ENCODE results near the gene CLSTN2. TPM values are rescaled to one million over a fixed set of nuclear protein-coding genes. Genes with fewer than 3 reads are reported as not detected.

CLSTN2 gene
- total and polyA plus RNA-seq, 2 of the 13 experiments (the other 11 are each of a cell fraction or from before 2014, with no cell fraction given), result not detected

DNA sequence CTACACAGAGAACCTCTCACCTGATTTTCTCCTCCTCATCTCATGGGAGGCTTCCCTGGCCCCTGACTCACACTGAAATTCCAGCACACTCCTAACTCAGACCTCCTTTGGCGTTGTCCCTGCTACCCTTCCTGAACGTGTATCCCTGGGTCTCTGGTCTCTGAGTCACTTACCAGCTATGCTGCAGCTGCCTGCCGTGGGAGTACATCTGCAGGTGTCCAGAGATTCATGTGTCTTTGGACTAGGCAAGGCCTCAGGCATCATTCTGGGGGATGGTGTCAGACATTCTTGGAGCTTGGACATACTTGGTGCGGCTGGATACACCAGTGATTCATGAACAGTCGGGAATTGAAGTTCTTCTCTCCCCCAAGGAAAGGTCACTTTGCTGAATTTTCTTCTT is 594.1 kb downstream of the CLSTN2 start:
- POLR2A ChIA-PET, result no interaction called here
- TF ChIP-seq ETV5 (CRISPR knock-in tag; IDR thresholded peaks at IDR 0.05; ENCODE audit: borderline replicate concordance), result no peak
- no peak for TF ChIP-seq ZMAT3 (CRISPR knock-in tag; conservative IDR thresholded peaks at IDR 0.05)
- no peak for TF ChIP-seq RORA (CRISPR knock-in tag; IDR thresholded peaks at IDR 0.05)
- no peak for TF ChIP-seq ZFP37 (CRISPR knock-in tag; IDR thresholded peaks at IDR 0.05; ENCODE audit: borderline replicate concordance)
- no peak for TF ChIP-seq ZNF230 (CRISPR knock-in tag; IDR thresholded peaks at IDR 0.05)
- TF ChIP-seq RXRB (CRISPR knock-in tag; IDR thresholded peaks at IDR 0.05; ENCODE audit: borderline replicate concordance), result no peak
- TF ChIP-seq ZNF274 (CRISPR knock-in tag; IDR thresholded peaks at IDR 0.05), result no peak
- TF ChIP-seq ELF4 (CRISPR knock-in tag; IDR thresholded peaks at IDR 0.05; ENCODE audit: borderline replicate concordance), result no peak
- no peak for TF ChIP-seq SCMH1 (CRISPR knock-in tag; IDR thresholded peaks at IDR 0.05; ENCODE audit: borderline replicate concordance)
- TF ChIP-seq EZH2 (conservative IDR thresholded peaks at IDR 0.05; ENCODE audit: low read depth, low read length), result no peak
- no peak for TF ChIP-seq ZSCAN29 (CRISPR knock-in tag; conservative IDR thresholded peaks at IDR 0.05)
- TF ChIP-seq, protein P1, sequence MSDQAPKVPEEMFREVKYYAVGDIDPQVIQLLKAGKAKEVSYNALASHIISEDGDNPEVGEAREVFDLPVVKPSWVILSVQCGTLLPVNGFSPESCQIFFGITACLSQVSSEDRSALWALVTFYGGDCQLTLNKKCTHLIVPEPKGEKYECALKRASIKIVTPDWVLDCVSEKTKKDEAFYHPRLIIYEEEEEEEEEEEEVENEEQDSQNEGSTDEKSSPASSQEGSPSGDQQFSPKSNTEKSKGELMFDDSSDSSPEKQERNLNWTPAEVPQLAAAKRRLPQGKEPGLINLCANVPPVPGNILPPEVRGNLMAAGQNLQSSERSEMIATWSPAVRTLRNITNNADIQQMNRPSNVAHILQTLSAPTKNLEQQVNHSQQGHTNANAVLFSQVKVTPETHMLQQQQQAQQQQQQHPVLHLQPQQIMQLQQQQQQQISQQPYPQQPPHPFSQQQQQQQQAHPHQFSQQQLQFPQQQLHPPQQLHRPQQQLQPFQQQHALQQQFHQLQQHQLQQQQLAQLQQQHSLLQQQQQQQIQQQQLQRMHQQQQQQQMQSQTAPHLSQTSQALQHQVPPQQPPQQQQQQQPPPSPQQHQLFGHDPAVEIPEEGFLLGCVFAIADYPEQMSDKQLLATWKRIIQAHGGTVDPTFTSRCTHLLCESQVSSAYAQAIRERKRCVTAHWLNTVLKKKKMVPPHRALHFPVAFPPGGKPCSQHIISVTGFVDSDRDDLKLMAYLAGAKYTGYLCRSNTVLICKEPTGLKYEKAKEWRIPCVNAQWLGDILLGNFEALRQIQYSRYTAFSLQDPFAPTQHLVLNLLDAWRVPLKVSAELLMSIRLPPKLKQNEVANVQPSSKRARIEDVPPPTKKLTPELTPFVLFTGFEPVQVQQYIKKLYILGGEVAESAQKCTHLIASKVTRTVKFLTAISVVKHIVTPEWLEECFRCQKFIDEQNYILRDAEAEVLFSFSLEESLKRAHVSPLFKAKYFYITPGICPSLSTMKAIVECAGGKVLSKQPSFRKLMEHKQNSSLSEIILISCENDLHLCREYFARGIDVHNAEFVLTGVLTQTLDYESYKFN (CRISPR knock-in tag; conservative IDR thresholded peaks at IDR 0.05), result no peak
- TF ChIP-seq TBX2 (CRISPR knock-in tag; IDR thresholded peaks at IDR 0.05; ENCODE audit: borderline replicate concordance), result no peak
- TF ChIP-seq ZNF614 (CRISPR knock-in tag; IDR thresholded peaks at IDR 0.05; ENCODE audit: borderline replicate concordance), result no peak
- TF ChIP-seq TCF12 (IDR thresholded peaks at IDR 0.05), result no peak
- TF ChIP-seq TCF12 (CRISPR knock-in tag; IDR thresholded peaks at IDR 0.05), result no peak
- TF ChIP-seq, protein P2, sequence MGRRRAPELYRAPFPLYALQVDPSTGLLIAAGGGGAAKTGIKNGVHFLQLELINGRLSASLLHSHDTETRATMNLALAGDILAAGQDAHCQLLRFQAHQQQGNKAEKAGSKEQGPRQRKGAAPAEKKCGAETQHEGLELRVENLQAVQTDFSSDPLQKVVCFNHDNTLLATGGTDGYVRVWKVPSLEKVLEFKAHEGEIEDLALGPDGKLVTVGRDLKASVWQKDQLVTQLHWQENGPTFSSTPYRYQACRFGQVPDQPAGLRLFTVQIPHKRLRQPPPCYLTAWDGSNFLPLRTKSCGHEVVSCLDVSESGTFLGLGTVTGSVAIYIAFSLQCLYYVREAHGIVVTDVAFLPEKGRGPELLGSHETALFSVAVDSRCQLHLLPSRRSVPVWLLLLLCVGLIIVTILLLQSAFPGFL (CRISPR knock-in tag; IDR thresholded peaks at IDR 0.05), result no peak
- TF ChIP-seq, protein P3, sequence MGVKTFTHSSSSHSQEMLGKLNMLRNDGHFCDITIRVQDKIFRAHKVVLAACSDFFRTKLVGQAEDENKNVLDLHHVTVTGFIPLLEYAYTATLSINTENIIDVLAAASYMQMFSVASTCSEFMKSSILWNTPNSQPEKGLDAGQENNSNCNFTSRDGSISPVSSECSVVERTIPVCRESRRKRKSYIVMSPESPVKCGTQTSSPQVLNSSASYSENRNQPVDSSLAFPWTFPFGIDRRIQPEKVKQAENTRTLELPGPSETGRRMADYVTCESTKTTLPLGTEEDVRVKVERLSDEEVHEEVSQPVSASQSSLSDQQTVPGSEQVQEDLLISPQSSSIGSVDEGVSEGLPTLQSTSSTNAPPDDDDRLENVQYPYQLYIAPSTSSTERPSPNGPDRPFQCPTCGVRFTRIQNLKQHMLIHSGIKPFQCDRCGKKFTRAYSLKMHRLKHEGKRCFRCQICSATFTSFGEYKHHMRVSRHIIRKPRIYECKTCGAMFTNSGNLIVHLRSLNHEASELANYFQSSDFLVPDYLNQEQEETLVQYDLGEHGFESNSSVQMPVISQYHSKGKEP (CRISPR knock-in tag; IDR thresholded peaks at IDR 0.05), result no peak
- TF ChIP-seq, protein P4, sequence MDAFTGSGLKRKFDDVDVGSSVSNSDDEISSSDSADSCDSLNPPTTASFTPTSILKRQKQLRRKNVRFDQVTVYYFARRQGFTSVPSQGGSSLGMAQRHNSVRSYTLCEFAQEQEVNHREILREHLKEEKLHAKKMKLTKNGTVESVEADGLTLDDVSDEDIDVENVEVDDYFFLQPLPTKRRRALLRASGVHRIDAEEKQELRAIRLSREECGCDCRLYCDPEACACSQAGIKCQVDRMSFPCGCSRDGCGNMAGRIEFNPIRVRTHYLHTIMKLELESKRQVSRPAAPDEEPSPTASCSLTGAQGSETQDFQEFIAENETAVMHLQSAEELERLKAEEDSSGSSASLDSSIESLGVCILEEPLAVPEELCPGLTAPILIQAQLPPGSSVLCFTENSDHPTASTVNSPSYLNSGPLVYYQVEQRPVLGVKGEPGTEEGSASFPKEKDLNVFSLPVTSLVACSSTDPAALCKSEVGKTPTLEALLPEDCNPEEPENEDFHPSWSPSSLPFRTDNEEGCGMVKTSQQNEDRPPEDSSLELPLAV (CRISPR knock-in tag; conservative IDR thresholded peaks at IDR 0.05; ENCODE audit: low read depth), result no peak

More for the DNA sequence above, 594.1 kb downstream of the CLSTN2 start:
- Histone ChIP-seq H3K4me1 (ENCODE audit: insufficient read depth, low read length) (no peaks in the 10 kb centered on the region), H3K4me3 (replicated peaks in 1 of 3; ENCODE audit: insufficient read depth in 1 of 3, low read depth in 2 of 3, low read length in 3 of 3) (no peak overlapping the region), H3K27me3 (ENCODE audit: control insufficient read depth in 1 of 2, insufficient read depth in 2 of 2, low read length in 2 of 2) (no peaks in the 10 kb centered on the region), H3K4me2 (ENCODE audit: low read depth, low read length) (no peak overlapping the region), H3K9me3 (ENCODE audit: low read length) (no peaks in the 10 kb centered on the region), H3K36me3 (replicated peaks in 1 of 2; ENCODE audit: control insufficient read depth in 1 of 2, insufficient read depth in 2 of 2, low read length in 2 of 2) (no peaks in the 10 kb centered on the region), H3K9ac (ENCODE audit: insufficient read depth, low read depth, low read length) (no peak overlapping the region), H2AFZ (ENCODE audit: low read length) (no peak overlapping the region), H3K27ac (ENCODE audit: extremely low read length, insufficient read depth, low read length) (no peak overlapping the region), H3K79me2 (ENCODE audit: insufficient read depth, low read length) (no peaks in the 10 kb centered on the region), H4K20me1 (ENCODE audit: insufficient read depth, low read length) (no peaks in the 10 kb centered on the region)
- 7% methylated on average over 5 of the region's 5 CpGs for WGBS (ENCODE audit: low lambda C conversion rate)
- FAIRE-seq, result no peak
- CTCF ChIA-PET (ENCODE audit: low intra/inter-chr PET ratio, low total read pairs), result no interaction called here
- DNase-seq (ENCODE audit: low spot score), result no peak
- intact Hi-C loops (cut with micrococcal nuclease; ENCODE audit: unreplicated experiment) (loop anchor here (5.0 kb wide), 1 partner anchor 872 kb away; no protein-coding TSS in a partner anchor), in situ Hi-C loops (cut with HindIII; ENCODE audit: extremely low pct_ligation_motif_present, low pct_unique_long_range_greater_than_20kb) (no loop called here)
- BruUV-seq (replicated peaks), result no TSS peak
- ATAC-seq, result no peak
